Stimulated activated CD8-positive, alpha-beta memory T cell treated with anti-CD3 and anti-CD28 coated beads, Interleukin-4, amount 100 ng/mL, for 24 hours (primary cell): Measurements from ENCODE around the gene AGPAT4.

ENCODE experiments used
- DNase-seq: peaks from one replicate; pipeline ENCODE4 v3.0.0-alpha.2; 2020; ENCODE audit warnings: low read depth

The AGPAT4 gene

GRCh38 chr6:161166176-161166575, 107.7 kb downstream of the AGPAT4 start:
- no peak for DNase-seq

- DNase-seq: no peak
Measured at GRCh38 chr6:161164182-161164625, 109.7 kb downstream of the AGPAT4 start.

- DNase-seq: no peak
Measured at GRCh38 chr6:161163466-161164181, 110.2 kb downstream of the AGPAT4 start.

- no peak for DNase-seq
Measured at GRCh38 chr6:161162722-161163121, 111.1 kb downstream of the AGPAT4 start.

GRCh38 chr6:161161889-161162624, 111.8 kb downstream of the AGPAT4 start:
- no peak for DNase-seq

GRCh38 chr6:161161121-161161520, 112.7 kb downstream of the AGPAT4 start:
- DNase-seq: no peak

GRCh38 chr6:161154796-161155335, 119.0 kb downstream of the AGPAT4 start:
- DNase-seq: no peak

- no peak for DNase-seq
Measured at GRCh38 chr6:161153725-161154124, 120.1 kb downstream of the AGPAT4 start.

GRCh38 chr6:161152907-161153662, 120.8 kb downstream of the AGPAT4 start:
- no peak for DNase-seq

GRCh38 chr6:161152527-161152862, 121.4 kb downstream of the AGPAT4 start:
- no peak for DNase-seq

- DNase-seq: no peak
Measured at GRCh38 chr6:161151660-161152526, 122.0 kb downstream of the AGPAT4 start.

GRCh38 chr6:161151059-161151645, 122.7 kb downstream of the AGPAT4 start:
- DNase-seq: no peak

- no peak for DNase-seq
Measured at GRCh38 chr6:161150566-161150965, 123.3 kb downstream of the AGPAT4 start.

- DNase-seq: no peak
Measured at GRCh38 chr6:161150136-161150535, 123.7 kb downstream of the AGPAT4 start.

- DNase-seq: no peak
Measured at GRCh38 chr6:161143663-161144430, 130.0 kb downstream of the AGPAT4 start.

GRCh38 chr6:161142957-161143296, 130.9 kb downstream of the AGPAT4 start:
- no peak for DNase-seq

- DNase-seq: no peak
Measured at GRCh38 chr6:161141173-161141572, 132.7 kb downstream of the AGPAT4 start.

- DNase-seq: no peak
Measured at GRCh38 chr6:161140554-161140875, 133.3 kb downstream of the AGPAT4 start.

GRCh38 chr6:161139766-161140553, 133.9 kb downstream of the AGPAT4 start:
- no peak for DNase-seq

- no peak for DNase-seq
Measured at GRCh38 chr6:161139304-161139765, 134.5 kb downstream of the AGPAT4 start.
